GM12891 (cell line): ENCODE measurements around the gene GPR162.

Experiments used
- DNase-seq: peaks from one replicate; pipeline ENCODE4 v3.0.0; 2011; ENCODE audit warnings: low spot score; ENCODE audit not compliant: insufficient read length
- FAIRE-seq: peaks from 2 replicates; lab custom pipeline; 2011; peaks lifted over from hg19 to GRCh38; lab: Jason Lieb, UNC
- PAX5 ChIP-seq: IDR thresholded peaks from 2 replicates; pipeline ENCODE4 v1.6.1; 2011; ENCODE audit warnings: low read length, moderate library complexity, mild to moderate bottlenecking; ENCODE audit not compliant: insufficient read depth, severe bottlenecking
- POLR2A ChIP-seq: IDR thresholded peaks from 2 replicates; pipeline ENCODE4 v1.6.1; 2011; ENCODE audit warnings: low read depth, low read length, control low read depth
- POLR2AphosphoS5 ChIP-seq: IDR thresholded peaks from 2 replicates; pipeline ENCODE4 v1.6.1; 2011; ENCODE audit warnings: low read depth, low read length, control low read depth
- POU2F2 ChIP-seq: IDR thresholded peaks from 2 replicates; pipeline ENCODE4 v1.6.1; 2011; ENCODE audit warnings: low read depth, mild to moderate bottlenecking, control low read depth, low read length, moderate library complexity
- SPI1 ChIP-seq: IDR thresholded peaks from 2 replicates; pipeline ENCODE4 v1.6.1; 2011; ENCODE audit warnings: low read depth, low read length, control low read depth
- TAF1 ChIP-seq: IDR thresholded peaks from 2 replicates; pipeline ENCODE4 v1.6.1; 2011; ENCODE audit warnings: low read depth, low read length, control low read depth

Gene GPR162

DNA sequence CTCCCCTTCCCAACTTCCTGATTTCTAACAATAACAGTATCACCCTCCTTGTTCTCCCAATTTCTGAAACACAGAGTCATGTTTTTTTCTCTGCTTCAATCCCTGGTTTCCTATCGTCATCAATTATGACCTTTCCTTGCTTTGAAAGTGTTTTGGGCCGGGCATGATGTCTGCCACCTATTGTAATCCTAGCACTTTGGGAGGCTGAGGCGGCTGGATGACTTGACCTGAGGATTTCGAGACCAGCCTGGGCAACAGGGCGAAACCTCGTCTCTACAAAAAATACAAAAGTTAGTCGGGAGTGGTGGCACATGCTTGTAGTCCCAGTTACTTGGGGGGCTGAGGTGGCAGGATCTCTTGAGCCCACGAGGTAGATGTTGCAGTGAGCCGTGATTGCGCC is 12.6 kb upstream of the GPR162 start:
- DNase-seq: no peak
- FAIRE-seq: no peak
- TF ChIP-seq POLR2A (no peak), PAX5 (no peak), POLR2AphosphoS5 (no peak), POU2F2 (no peak), SPI1 (no peak), TAF1 (no peak)

DNA sequence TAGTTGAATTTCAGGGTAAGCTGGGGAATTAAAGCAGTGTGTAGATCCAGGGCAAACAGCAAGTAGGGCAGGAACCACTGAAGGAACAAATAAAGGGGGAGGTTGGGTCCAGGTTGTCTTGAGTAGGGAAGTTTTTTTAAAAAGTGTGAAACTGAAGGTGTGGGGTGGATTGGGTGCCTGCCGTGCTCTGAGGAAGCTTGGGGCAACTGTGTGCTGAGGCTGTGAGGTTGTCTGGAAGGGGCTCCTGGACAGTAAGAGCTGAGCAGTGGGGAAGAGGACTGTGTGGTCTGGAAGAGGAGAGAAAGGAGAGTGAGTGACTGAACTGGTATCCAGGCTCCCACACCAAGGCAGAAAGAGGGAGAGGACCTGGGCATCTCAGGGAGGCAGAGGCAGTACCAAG is 10.9 kb upstream of the GPR162 start:
- DNase-seq: no peak
- TF ChIP-seq PAX5 (no peak), POLR2A (no peak), POLR2AphosphoS5 (no peak), TAF1 (no peak), POU2F2 (no peak), SPI1 (no peak)
- FAIRE-seq: no peak

DNA sequence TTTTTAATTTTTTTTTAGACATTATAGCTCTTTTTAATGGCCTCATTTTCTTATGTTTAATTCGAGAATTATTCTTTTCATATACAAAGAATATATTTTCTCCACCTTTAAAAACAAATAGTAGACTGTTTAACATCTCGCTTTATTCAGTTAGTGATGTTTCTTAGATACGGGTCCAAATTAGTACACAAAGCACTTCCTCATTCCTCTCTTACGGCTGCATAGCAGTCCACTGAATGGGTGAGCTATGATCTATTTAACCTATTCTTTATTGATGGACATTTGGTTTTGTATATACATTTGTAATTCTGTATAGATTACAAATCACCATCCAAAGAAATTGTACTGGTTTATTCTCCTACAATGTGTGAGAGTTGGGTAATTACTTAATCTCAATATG is 8.3 kb upstream of the GPR162 start:
- FAIRE-seq (no peak), DNase-seq (no peak)
- peak; percentile 66 for TF ChIP-seq SPI1
- no peak for TF ChIP-seq POU2F2

DNA sequence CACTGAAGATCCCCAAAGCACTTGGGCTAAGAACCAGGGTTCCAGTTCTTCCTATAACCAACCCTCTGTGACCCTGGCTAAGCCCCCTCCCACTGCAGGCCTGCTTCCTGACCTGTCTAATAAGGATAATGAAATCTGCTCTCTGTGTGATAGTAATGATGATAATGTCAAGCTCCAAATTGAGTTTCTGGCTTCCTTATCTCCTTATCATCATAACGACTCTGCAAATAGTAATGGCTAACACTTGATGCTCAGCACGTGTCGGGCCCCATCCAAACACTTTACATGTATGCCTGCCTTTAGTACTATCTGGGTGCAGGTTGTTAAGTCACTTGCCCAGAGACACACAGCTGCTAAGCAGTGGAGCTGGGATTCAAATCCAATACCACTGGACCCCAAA is 5.0 kb upstream of the GPR162 start:
- DNase-seq (no peak), FAIRE-seq (no peak)
- no peak for TF ChIP-seq PAX5
- TF ChIP-seq POLR2A: no peak
- no peak for TF ChIP-seq POLR2AphosphoS5
- TF ChIP-seq SPI1: no peak
- TF ChIP-seq TAF1: no peak
- no peak for TF ChIP-seq POU2F2

DNA sequence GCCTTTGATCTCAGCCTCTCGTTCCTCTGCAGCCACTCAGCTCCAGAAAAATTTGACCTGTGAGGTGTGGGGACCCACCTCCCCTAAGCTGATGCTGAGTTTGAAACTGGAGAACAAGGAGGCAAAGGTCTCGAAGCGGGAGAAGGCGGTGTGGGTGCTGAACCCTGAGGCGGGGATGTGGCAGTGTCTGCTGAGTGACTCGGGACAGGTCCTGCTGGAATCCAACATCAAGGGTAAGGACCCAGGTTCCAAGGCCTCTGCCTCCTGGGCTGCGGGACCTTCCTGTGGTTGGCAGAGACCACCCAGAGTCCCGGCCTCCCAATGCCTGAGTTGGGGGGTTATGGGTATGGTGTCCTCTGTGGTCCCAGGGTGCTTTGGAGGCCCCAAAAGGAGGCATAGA is 4.5 kb upstream of the GPR162 start:
- TF ChIP-seq POU2F2: no peak
- no peak for TF ChIP-seq POLR2A
- no peak for TF ChIP-seq POLR2AphosphoS5
- TF ChIP-seq PAX5: no peak
- no peak for TF ChIP-seq TAF1
- no peak for TF ChIP-seq SPI1
- DNase-seq (no peak), FAIRE-seq (no peak)

DNA sequence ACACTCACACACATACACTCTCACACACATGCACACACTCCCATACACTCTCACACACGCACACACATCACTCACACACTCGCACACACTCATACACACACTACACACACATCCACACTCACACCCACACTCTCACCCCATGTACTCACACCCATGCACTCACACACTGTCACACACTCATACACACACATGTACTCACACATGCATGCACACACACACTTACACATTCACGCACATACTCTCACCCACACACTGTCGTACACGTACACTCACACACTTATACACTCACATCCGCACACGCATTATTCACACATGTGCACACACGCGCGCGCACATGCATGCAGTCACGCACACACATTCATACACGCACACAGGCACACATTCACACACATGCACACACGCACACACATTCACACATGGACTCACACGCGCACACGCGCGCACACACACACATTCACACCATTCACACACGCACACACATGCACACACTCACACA is 3.9 kb upstream of the GPR162 start:
- FAIRE-seq: peak; percentile 86
- no peak for TF ChIP-seq SPI1
- TF ChIP-seq POU2F2: peak; percentile 19; the same call in 1 of the 2 replicates
- DNase-seq: no peak

DNA sequence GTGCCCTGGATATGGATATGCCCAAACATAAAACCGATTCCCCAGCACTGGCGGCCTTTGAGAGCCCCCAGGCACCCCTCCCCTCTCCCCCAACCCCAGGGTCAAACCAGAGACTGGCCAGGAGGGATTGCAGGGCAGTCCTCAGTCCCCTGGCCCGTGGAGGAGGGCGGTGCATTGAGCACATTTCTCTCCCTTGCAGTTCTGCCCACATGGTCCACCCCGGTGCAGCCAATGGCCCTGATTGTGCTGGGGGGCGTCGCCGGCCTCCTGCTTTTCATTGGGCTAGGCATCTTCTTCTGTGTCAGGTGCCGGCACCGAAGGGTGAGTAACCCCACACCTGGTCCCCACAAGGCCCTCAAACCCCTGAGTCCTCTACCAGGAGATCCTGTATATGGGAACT is 3.4 kb upstream of the GPR162 start:
- TF ChIP-seq SPI1 (no peak), POLR2A (no peak), PAX5 (no peak), POU2F2 (no peak)
- FAIRE-seq (no peak), DNase-seq (no peak)

DNA sequence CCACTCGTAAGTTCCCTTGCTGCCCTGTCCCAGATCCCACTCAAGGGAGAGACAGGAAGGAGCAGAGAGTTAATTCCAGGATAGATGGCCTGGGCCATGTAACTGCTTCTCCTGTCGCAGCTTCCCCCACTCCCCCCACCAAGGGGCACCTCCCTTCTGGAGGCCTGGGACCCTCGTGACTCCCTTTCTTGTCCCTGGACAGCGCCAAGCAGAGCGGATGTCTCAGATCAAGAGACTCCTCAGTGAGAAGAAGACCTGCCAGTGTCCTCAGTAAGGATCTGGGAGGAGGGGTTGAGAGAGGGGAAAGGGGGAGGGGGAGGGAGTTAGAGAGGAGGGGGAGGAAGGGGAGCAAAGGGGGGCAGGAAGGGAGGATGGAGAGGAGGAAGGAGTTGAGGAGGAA is 3.0 kb upstream of the GPR162 start:
- TF ChIP-seq POLR2A (no peak), POLR2AphosphoS5 (no peak), SPI1 (no peak), TAF1 (no peak), POU2F2 (no peak), PAX5 (no peak)
- FAIRE-seq (no peak), DNase-seq (no peak)

DNA sequence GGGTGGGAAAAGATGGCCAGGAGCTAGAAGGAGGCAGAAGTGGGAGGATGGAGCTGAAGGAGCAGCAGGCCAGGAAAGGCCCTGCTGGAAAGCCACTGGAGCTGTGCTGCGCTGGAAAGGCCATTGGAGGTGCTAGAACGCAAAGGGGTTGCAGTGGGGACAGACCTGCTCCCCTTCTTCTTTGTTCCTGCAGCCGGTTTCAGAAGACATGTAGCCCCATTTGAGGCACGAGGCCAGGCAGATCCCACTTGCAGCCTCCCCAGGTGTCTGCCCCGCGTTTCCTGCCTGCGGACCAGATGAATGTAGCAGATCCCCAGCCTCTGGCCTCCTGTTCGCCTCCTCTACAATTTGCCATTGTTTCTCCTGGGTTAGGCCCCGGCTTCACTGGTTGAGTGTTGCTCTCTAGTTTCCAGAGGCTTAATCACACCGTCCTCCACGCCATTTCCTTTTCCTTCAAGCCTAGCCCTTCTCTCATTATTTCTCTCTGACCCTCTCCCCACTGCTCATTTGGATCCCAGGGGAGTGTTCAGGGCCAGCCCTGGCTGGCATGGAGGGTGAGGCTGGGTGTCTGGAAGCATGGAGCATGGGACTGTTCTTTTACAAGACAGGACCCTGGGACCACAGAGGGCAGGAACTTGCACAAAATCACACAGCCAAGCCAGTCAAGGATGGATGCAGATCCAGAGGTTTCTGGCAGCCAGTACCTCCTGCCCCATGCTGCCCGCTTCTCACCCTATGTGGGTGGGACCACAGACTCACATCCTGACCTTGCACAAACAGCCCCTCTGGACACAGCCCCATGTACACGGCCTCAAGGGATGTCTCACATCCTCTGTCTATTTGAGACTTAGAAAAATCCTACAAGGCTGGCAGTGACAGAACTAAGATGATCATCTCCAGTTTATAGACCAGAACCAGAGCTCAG is 2.3 kb upstream of the GPR162 start:
- no peak for TF ChIP-seq POLR2A
- no peak for TF ChIP-seq SPI1
- TF ChIP-seq TAF1: no peak
- TF ChIP-seq PAX5: no peak
- no peak for TF ChIP-seq POU2F2
- no peak for TF ChIP-seq POLR2AphosphoS5
- DNase-seq: no peak
- FAIRE-seq: no peak

DNA sequence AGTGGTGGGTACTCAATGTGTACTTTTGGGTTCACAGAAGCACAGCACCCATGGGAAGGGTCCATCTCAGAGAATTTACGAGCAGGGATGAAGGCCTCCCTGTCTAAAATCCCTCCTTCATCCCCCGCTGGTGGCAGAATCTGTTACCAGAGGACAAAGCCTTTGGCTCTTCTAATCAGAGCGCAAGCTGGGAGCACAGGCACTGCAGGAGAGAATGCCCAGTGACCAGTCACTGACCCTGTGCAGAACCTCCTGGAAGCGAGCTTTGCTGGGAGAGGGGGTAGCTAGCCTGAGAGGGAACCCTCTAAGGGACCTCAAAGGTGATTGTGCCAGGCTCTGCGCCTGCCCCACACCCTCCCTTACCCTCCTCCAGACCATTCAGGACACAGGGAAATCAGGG is 1.5 kb upstream of the GPR162 start:
- FAIRE-seq (no peak), DNase-seq (no peak)
- TF ChIP-seq POLR2A (no peak), POU2F2 (no peak), PAX5 (no peak), SPI1 (no peak), TAF1 (no peak), POLR2AphosphoS5 (no peak)
